ENCODE measurements around the gene TIMM44. TPM values are rescaled to one million over a fixed set of nuclear protein-coding genes. Genes with fewer than 3 reads are reported as not detected.

The TIMM44 gene
- polyA plus RNA-seq, 1 of the 3 experiments (the other 2 are of a cell fraction), result 49.7 TPM

DNA sequence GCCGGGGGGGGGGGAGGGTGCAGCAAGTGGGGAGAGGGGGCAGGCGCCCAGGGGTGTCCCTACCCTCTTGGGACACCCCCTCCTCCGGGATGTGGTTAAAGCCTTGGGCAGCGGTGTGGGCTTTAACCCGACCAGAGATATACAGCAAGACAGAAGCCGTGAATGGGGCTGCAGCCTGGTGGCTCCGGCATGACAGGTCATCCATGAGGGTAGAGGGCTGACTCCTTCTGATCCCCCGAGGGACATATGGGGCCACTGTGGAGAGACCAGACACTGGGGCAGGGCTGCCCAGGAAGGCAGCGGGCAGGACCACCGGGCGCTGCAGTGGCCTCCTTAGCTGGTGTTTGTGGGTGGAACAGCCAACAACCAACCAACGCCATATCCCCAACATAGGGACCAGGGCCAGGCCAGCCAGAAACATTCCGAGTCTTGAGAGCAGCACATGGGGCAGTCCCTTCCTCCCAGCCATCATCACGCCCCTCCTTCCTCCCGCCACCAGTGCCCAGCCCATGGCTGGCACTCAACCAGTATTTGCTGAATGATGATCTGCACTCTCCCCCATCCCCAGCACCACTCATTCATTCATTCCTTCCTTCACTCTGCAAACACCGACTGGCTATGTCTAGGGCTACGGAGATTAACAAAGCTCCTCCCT, 43.8 kb upstream of the TIMM44 start (continued):
- TF ChIP-seq CHD2 (IDR thresholded peaks at IDR 0.05; ENCODE audit: low read length, partially characterized antibody) (no peak), FOXM1 (IDR thresholded peaks at IDR 0.05; ENCODE audit: low read depth) (no peak)
- TF ChIP-seq, protein P1, sequence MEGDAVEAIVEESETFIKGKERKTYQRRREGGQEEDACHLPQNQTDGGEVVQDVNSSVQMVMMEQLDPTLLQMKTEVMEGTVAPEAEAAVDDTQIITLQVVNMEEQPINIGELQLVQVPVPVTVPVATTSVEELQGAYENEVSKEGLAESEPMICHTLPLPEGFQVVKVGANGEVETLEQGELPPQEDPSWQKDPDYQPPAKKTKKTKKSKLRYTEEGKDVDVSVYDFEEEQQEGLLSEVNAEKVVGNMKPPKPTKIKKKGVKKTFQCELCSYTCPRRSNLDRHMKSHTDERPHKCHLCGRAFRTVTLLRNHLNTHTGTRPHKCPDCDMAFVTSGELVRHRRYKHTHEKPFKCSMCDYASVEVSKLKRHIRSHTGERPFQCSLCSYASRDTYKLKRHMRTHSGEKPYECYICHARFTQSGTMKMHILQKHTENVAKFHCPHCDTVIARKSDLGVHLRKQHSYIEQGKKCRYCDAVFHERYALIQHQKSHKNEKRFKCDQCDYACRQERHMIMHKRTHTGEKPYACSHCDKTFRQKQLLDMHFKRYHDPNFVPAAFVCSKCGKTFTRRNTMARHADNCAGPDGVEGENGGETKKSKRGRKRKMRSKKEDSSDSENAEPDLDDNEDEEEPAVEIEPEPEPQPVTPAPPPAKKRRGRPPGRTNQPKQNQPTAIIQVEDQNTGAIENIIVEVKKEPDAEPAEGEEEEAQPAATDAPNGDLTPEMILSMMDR (IDR thresholded peaks at IDR 0.05), result no peak

DNA sequence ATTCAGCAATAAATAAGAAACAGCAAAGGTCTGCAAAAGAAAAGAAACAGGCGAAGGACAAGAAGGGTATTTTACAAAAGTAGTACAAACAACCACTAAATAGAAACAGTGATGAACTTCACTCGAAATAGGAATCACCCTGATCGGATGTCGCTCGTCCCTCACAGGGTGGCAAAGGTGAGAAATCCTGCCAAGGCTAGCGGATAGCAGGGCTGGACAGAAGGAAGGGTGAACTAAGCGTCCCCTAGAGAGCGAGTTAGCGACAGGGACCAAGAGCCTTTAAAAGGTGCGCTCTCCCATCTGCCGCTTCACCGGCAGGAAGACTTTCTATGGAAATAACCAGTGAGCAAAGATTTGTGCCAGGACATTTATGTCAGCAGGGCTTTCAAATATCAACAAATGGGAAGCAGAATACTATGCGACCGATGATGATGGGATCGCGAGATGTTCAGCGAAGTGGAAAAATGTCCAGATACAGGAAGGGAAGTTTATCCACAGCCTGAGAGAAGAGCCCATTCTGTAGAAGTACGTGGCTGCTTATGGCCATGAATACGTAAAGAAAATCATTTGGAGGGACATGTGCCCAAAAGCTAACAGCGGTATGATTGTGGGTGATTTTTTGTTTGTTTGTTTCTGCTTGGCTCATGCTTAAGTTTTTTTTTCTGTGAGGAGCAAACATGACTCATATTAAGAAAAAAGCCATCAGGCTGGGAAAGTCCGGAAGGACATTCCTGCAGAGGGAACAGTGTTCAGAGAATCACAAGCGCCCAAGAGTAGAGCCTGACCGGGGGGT, 43.1 kb upstream of the TIMM44 start:
- H3K4me1 ChIP-seq (ENCODE audit: control insufficient read depth in 1 of 2, insufficient read depth in 2 of 2, low read depth in 1 of 2, low read length in 1 of 2), result peaks cover 0 to 11% of the 10 kb centered on the region in 2 experiments; a peak in 2 of 4 replicates
- H2AFZ ChIP-seq (ENCODE audit: low read depth), result no peak overlapping the region
- no peaks in the 10 kb centered on the region for H3K9me3 ChIP-seq
- peaks cover 81% of the 10 kb centered on the region for H4K20me1 ChIP-seq (ENCODE audit: insufficient read depth)
- ChIA-PET POLR2A (no interaction called here), CTCF (interaction anchor here (1.1 kb wide), 2 partner anchors 16 kb away, joined by 4 to 6 read pairs; no protein-coding TSS in a partner anchor)
- no peak for DNase-seq
- no peaks in the 10 kb centered on the region for H3K9me2 ChIP-seq
- H3K36me3 ChIP-seq (replicated peaks in 1 of 2; ENCODE audit: control insufficient read depth in 1 of 2, insufficient read depth in 2 of 2, low read length in 1 of 2), result peaks cover 20 to 73% of the 10 kb centered on the region in 2 experiments
- H3K79me2 ChIP-seq (ENCODE audit: insufficient read depth), result peaks cover 92% of the 10 kb centered on the region
- no peak overlapping the region for H3K4me2 ChIP-seq
- H3F3A ChIP-seq (replicated peaks; ENCODE audit: insufficient read depth), result no peaks in the 10 kb centered on the region
- H3K27me3 ChIP-seq (ENCODE audit: insufficient read depth), result no peaks in the 10 kb centered on the region
- peak; percentile 40; the same call in 1 of the 2 replicates for TF ChIP-seq JUND (IDR thresholded peaks at IDR 0.05)
- no peak for TF ChIP-seq RFX5 (IDR thresholded peaks at IDR 0.05; ENCODE audit: low read length)
- no peak for TF ChIP-seq FOXM1 (IDR thresholded peaks at IDR 0.05; ENCODE audit: low read depth)
- no peak for TF ChIP-seq MEF2A (IDR thresholded peaks at IDR 0.05; ENCODE audit: borderline replicate concordance, low read depth)
- TF ChIP-seq, protein P2, sequence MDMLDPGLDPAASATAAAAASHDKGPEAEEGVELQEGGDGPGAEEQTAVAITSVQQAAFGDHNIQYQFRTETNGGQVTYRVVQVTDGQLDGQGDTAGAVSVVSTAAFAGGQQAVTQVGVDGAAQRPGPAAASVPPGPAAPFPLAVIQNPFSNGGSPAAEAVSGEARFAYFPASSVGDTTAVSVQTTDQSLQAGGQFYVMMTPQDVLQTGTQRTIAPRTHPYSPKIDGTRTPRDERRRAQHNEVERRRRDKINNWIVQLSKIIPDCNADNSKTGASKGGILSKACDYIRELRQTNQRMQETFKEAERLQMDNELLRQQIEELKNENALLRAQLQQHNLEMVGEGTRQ (IDR thresholded peaks at IDR 0.05; ENCODE audit: borderline replicate concordance, low read depth, low read length), result no peak
- peak; percentile 48; the same call in 1 of the 2 replicates for TF ChIP-seq FOSL2 (IDR thresholded peaks at IDR 0.05; ENCODE audit: borderline replicate concordance, low read depth)
- 85% methylated on average over 22 of the region's 23 CpGs for WGBS (ENCODE audit: low lambda C conversion rate)
- H3K27ac ChIP-seq (ENCODE audit: low read depth in 2 of 2, low read length in 1 of 2), result peak overlapping the region in 1 of 2 experiments; percentile 39; a peak in 2 of 4 replicates
- no peak overlapping the region for H3K4me3 ChIP-seq (ENCODE audit: low read depth in 2 of 2, low read length in 1 of 2)
- no peak overlapping the region for H3K9ac ChIP-seq

DNA sequence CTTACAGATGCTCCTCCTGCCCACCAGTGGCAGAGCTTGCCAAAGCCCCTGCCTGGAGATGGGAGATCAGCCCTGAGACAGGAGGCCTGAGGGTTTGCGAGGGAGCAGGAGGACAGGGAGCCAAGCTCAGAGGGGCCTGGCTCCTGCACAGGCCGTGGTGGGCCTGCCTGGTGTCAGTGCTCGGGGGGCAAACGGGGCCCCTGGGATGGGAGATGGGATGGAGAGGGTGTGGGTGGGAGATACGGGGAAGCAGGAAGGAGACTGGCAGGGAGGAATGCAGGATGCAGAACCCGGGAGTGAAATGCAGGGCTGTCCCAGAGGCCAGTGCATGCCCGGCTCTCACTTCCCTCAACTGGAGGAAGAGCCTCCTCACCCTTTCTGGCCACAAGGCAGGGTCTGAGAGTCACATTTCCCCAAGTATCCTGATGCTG, 42.0 kb upstream of the TIMM44 start:
- Histone ChIP-seq H3K4me2 (no peak overlapping the region), H3K9me2 (no peaks in the 10 kb centered on the region), H3K36me3 (replicated peaks in 1 of 2; ENCODE audit: control insufficient read depth in 1 of 2, insufficient read depth in 2 of 2, low read length in 1 of 2) (peaks cover 11 to 73% of the 10 kb centered on the region in 2 experiments), H4K20me1 (ENCODE audit: insufficient read depth) (peaks cover 74% of the 10 kb centered on the region), H2AFZ (ENCODE audit: low read depth) (no peak overlapping the region), H3K4me3 (ENCODE audit: low read depth in 2 of 2, low read length in 1 of 2) (no peak overlapping the region), H3K79me2 (ENCODE audit: insufficient read depth) (peaks cover 85% of the 10 kb centered on the region), H3K9me3 (no peaks in the 10 kb centered on the region), H3K27me3 (ENCODE audit: insufficient read depth) (no peaks in the 10 kb centered on the region), H3K27ac (ENCODE audit: low read depth in 2 of 2, low read length in 1 of 2) (no peak overlapping the region), H3F3A (replicated peaks; ENCODE audit: insufficient read depth) (no peaks in the 10 kb centered on the region), H3K4me1 (ENCODE audit: control insufficient read depth in 1 of 2, insufficient read depth in 2 of 2, low read depth in 1 of 2, low read length in 1 of 2) (peaks cover 0 to 11% of the 10 kb centered on the region in 2 experiments; a peak in 2 of 4 replicates), H3K9ac (no peak overlapping the region)
- 90% methylated on average over 7 of the region's 7 CpGs for WGBS (ENCODE audit: low lambda C conversion rate)
- DNase-seq, result no peak
- CTCF ChIA-PET, result interaction anchor here (1.1 to 2.1 kb wide), 3 partner anchors 15 to 17 kb away, joined by 4 to 9 read pairs (median 4); no protein-coding TSS in a partner anchor
- POLR2A ChIA-PET, result no interaction called here
- TF ChIP-seq, protein P3, sequence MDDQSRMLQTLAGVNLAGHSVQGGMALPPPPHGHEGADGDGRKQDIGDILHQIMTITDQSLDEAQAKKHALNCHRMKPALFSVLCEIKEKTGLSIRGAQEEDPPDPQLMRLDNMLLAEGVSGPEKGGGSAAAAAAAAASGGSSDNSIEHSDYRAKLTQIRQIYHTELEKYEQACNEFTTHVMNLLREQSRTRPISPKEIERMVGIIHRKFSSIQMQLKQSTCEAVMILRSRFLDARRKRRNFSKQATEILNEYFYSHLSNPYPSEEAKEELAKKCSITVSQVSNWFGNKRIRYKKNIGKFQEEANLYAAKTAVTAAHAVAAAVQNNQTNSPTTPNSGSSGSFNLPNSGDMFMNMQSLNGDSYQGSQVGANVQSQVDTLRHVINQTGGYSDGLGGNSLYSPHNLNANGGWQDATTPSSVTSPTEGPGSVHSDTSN (IDR thresholded peaks at IDR 0.05), result no peak
- TF ChIP-seq ELF1 (IDR thresholded peaks at IDR 0.05) (no peak), YY1 (IDR thresholded peaks at IDR 0.05; ENCODE audit: low read depth) (no peak), CHD2 (IDR thresholded peaks at IDR 0.05; ENCODE audit: low read length, partially characterized antibody) (no peak), MEF2A (IDR thresholded peaks at IDR 0.05; ENCODE audit: borderline replicate concordance, low read depth) (no peak)

All from SK-N-SH (cell line).